Spleen (tissue), 11 donors: ENCODE data around the gene EML6. TPM values are rescaled to one million over a fixed set of nuclear protein-coding genes. Genes with fewer than 3 reads are reported as not detected.
A peak's percentile ranks its signal among the peaks of the same experiment; 100 is the strongest.

Experiments used
- DNase-seq: peaks from one replicate; pipeline ENCODE4 v3.0.0-alpha.2; 2020
- H3K27ac ChIP-seq, 8 donors: fragments of 200-600 bp; sonication (generic) in 7 of 8; 1 replicate in 4 of 8; 2 replicates in 4 of 8; pipeline versions ENCODE4 v1.5.0 to v1.8.0; 2016 to 2021; ENCODE audit warnings: inconsistent platforms in 4 of 8, mild to moderate bottlenecking in 4 of 8, moderate library complexity in 1 of 8
- H3K27me3 ChIP-seq, 7 donors: fragments of 200-600 bp; sonication (generic) in 6 of 7; replicated peaks in 1 of 7; 1 replicate in 4 of 7; 2 replicates in 3 of 7; pipeline versions ENCODE4 v1.5.0 to v1.8.0; 2016 to 2021; ENCODE audit warnings: inconsistent platforms in 3 of 7, mild to moderate bottlenecking in 1 of 7
- H3K36me3 ChIP-seq, 6 donors: fragments of 200-600 bp; sonication (generic) in 5 of 6; 1 replicate in 4 of 6; 2 replicates in 2 of 6; pipeline versions ENCODE4 v1.5.0 to v1.8.0; 2016 to 2021; ENCODE audit warnings: inconsistent platforms in 2 of 6
- H3K4me1 ChIP-seq, 6 donors: fragments of 200-600 bp; sonication (generic) in 5 of 6; 1 replicate in 3 of 6; 2 replicates in 3 of 6; pipeline versions ENCODE4 v1.5.0 to v1.8.0; 2016 to 2021; ENCODE audit warnings: inconsistent platforms in 3 of 6
- H3K4me3 ChIP-seq, 8 donors: fragments of 200-600 bp; sonication (generic) in 7 of 8; 1 replicate in 4 of 8; 2 replicates in 4 of 8; pipeline versions ENCODE4 v1.5.0 to v1.8.0; 2016 to 2021; ENCODE audit warnings: inconsistent platforms in 4 of 8, mild to moderate bottlenecking in 4 of 8, moderate library complexity in 2 of 8
- H3K9me3 ChIP-seq, 8 donors: fragments of 200-600 bp; sonication (generic) in 7 of 8; 1 replicate in 4 of 8; 2 replicates in 4 of 8; pipeline versions ENCODE4 v1.5.0 to v1.8.0; 2016 to 2021; ENCODE audit warnings: inconsistent platforms in 4 of 8
- CTCF ChIP-seq, 11 experiments: fragments of 200-600 bp in 7 of 11; fragments of 450-650 bp in 4 of 11; sonication (generic) in 4 of 11; IDR thresholded peaks in 8 of 11; conservative IDR thresholded peaks in 3 of 11; 1 replicate in 7 of 11; 2 replicates in 4 of 11; pipeline versions ENCODE4 v1.4.0 to v1.8.0; 2016 to 2021; ENCODE audit warnings: antibody characterized with exemption in 11 of 11, inconsistent platforms in 4 of 11, mild to moderate bottlenecking in 1 of 11
- POLR2A ChIP-seq, 3 donors: fragments of 450-650 bp; IDR thresholded peaks; one replicate each; pipeline ENCODE4 v1.5.1; 2017; ENCODE audit warnings: antibody characterized with exemption in 3 of 3, mild to moderate bottlenecking in 1 of 3
- POLR2AphosphoS5 ChIP-seq, 3 donors: sonication (generic); formaldehyde crosslinking; IDR thresholded peaks; one replicate each; pipeline ENCODE4 v1.5.1; 2017; ENCODE audit warnings: antibody characterized with exemption in 3 of 3
- WGBS, 5 donors: extraction: QIAGEN DNeasy Blood & Tissue Kit in 3 of 5; methylation state at CpG; one replicate each; pipeline versions ENCODE4 v1.1.5 to v1.1.7; 2013 to 2018; 5-methylcytosine and 5-hydroxymethylcytosine counted together
- intact Hi-C: fragments of 100-400 bp; cut with DNase I; formaldehyde crosslinking; loops from one replicate; pipeline ENCODE4 v1.15.0; 2023; ENCODE audit warnings: low total_unique reads
- polyA plus RNA-seq, 3 donors: library from polyadenylated mRNA; stranded (reverse); fragments of 200-250 nt; gene quantifications; one replicate each; pipeline ENCODE4 v1.2.1, GENCODE V29; 2013
- total RNA-seq, 7 donors: library from RNA; depleted of rRNA in 3 of 7; stranded (reverse); fragments of >200 nt in 3 of 7; fragmentation: NEBNext Ultra II Directional in 4 of 7; extraction: Animal tissue kit (Norgen Biotek cat#: 25700) in 4 of 7; gene quantifications; one replicate each; pipeline versions ENCODE4 v1.1.0 to v1.2.1, GENCODE V29; 2016 to 2021
- donor health status: healthy with polysubstance abuse.
- donor health status: DM: no; HTN: no; CAD: no; lungs with moderate emphysema.
- donor health status: DM: no; HTN: no; CAD: no.
- donor health status: Bipolar disorder and iron deficiency.
- donor health status: healthy.
- donor health status: DM: no; HTN: no; CAD: no.
- donor health status: DM: yes; HTN: yes; CAD: no.

Gene EML6
- total and polyA plus RNA-seq, 10 donors = 4.7 to 18.2 (median 7.6) TPM

GRCh38 chr2:54741250-54741649 is 17.8 kb downstream of the EML6 start:
- intact Hi-C loops = no loop called here
- TF ChIP-seq CTCF (IDR thresholded peaks at IDR 0.05 in 8 of 11, conservative IDR thresholded peaks at IDR 0.05 in 3 of 11) = no peak
- no peak for TF ChIP-seq POLR2A (IDR thresholded peaks at IDR 0.05)
- no peak for TF ChIP-seq POLR2AphosphoS5 (IDR thresholded peaks at IDR 0.05)
- Histone ChIP-seq H3K4me1 (no peaks in the 10 kb centered on the region), H3K9me3 (no peaks in the 10 kb centered on the region), H3K27me3 (no peaks in the 10 kb centered on the region), H3K4me3 (no peak overlapping the region), H3K36me3 (no peaks in the 10 kb centered on the region), H3K27ac (no peak overlapping the region)
- WGBS, 5 donors = 34 to 86% (median 56%) methylated on average over 1 of the region's 1 CpG
- DNase-seq = no peak

- WGBS, 5 donors = 82 to 96% (median 89%) methylated on average over 5 of the region's 5 CpGs
Observed at GRCh38 chr2:54750040-54750439, 26.6 kb downstream of the EML6 start.

GRCh38 chr2:54752439-54752838 is 29.0 kb downstream of the EML6 start:
- 94 to 98% (median 96%) methylated on average over 1 of the region's 1 CpG for WGBS, 5 donors
- no peaks in the 10 kb centered on the region for H3K36me3 ChIP-seq
- H3K27me3 ChIP-seq = no peaks in the 10 kb centered on the region
- H3K4me1 ChIP-seq = peaks cover 0 to 14% (median 2%) of the 10 kb centered on the region in 6 donors
- H3K4me3 ChIP-seq = no peak overlapping the region
- intact Hi-C loops = no loop called here
- no peak overlapping the region for H3K27ac ChIP-seq
- no peak for TF ChIP-seq POLR2AphosphoS5 (IDR thresholded peaks at IDR 0.05)
- no peak for TF ChIP-seq CTCF (IDR thresholded peaks at IDR 0.05 in 8 of 11, conservative IDR thresholded peaks at IDR 0.05 in 3 of 11)
- no peak for TF ChIP-seq POLR2A (IDR thresholded peaks at IDR 0.05)
- DNase-seq = no peak
- peaks cover 0 to 6% (median 2%) of the 10 kb centered on the region in 8 donors for H3K9me3 ChIP-seq

More at GRCh38 chr2:54750040-54750439, 26.6 kb downstream of the EML6 start:
- Histone ChIP-seq H3K4me3 (no peak overlapping the region), H3K36me3 (no peaks in the 10 kb centered on the region), H3K27ac (no peak overlapping the region), H3K27me3 (no peaks in the 10 kb centered on the region), H3K4me1 (no peaks in the 10 kb centered on the region), H3K9me3 (peaks cover 0 to 6% (median 2%) of the 10 kb centered on the region in 8 donors)
- TF ChIP-seq POLR2A (IDR thresholded peaks at IDR 0.05) (no peak), POLR2AphosphoS5 (IDR thresholded peaks at IDR 0.05) (no peak)
- no peak for DNase-seq
- intact Hi-C loops = no loop called here

- H3K36me3 ChIP-seq = no peaks in the 10 kb centered on the region
- peaks cover 0 to 21% (median 5%) of the 10 kb centered on the region in 6 donors for H3K4me1 ChIP-seq
- intact Hi-C loops = no loop called here
- peak overlapping the region in 1 of 8 donors; percentile 18 for H3K4me3 ChIP-seq
- TF ChIP-seq CTCF (IDR thresholded peaks at IDR 0.05 in 8 of 11, conservative IDR thresholded peaks at IDR 0.05 in 3 of 11) (no peak), POLR2A (IDR thresholded peaks at IDR 0.05) (no peak), POLR2AphosphoS5 (IDR thresholded peaks at IDR 0.05) (peak in 1 of 3 donors; percentile 35)
- 62 to 70% (median 66%) methylated on average over 9 of the region's 9 CpGs for WGBS, 5 donors
- peaks cover 0 to 6% (median 2%) of the 10 kb centered on the region in 8 donors for H3K9me3 ChIP-seq
- peak overlapping the region in 2 of 8 donors; percentile 8 to 48 for H3K27ac ChIP-seq
- DNase-seq = no peak
- no peaks in the 10 kb centered on the region for H3K27me3 ChIP-seq
Observed at GRCh38 chr2:54755641-54756326, 32.3 kb downstream of the EML6 start.
